ENCODE results near the gene RPS5.

Gene RPS5

GRCh38 chr19:58386576-58387337 is at the start of gene RPS5:
Gene RPS5 (plus strand): TSS chr19:58387269. CDS start chr19:58388138, 869 bp downstream.
- H3K79me2 ChIP-seq (ENCODE audit: low read length): peaks cover 30% of the 10 kb centered on the region
- H3K9me2 ChIP-seq (replicated peaks; ENCODE audit: insufficient read depth, low read length): no peaks in the 10 kb centered on the region
- H3K4me1 ChIP-seq (ENCODE audit: low read length): peaks cover 12% of the 10 kb centered on the region; the same call in 1 of the 2 replicates
- H3K4me2 ChIP-seq (ENCODE audit: low read depth, low read length): peak within 1 kb of the TSS; percentile 90
- peaks cover 3% of the 10 kb centered on the region; the same call in 1 of the 2 replicates for H3F3A ChIP-seq (ENCODE audit: insufficient read depth, low read length)
- H3K4me3 ChIP-seq (ENCODE audit: low read length): peak within 1 kb of the TSS; percentile 87
- TF ChIP-seq EZH2phosphoT487 (IDR thresholded peaks at IDR 0.05; ENCODE audit: low read length) (no peak), EZH2 (optimal IDR thresholded peaks at IDR 0.05; ENCODE audit: low read depth, low read length) (no peak)
- TF ChIP-seq, protein P1, sequence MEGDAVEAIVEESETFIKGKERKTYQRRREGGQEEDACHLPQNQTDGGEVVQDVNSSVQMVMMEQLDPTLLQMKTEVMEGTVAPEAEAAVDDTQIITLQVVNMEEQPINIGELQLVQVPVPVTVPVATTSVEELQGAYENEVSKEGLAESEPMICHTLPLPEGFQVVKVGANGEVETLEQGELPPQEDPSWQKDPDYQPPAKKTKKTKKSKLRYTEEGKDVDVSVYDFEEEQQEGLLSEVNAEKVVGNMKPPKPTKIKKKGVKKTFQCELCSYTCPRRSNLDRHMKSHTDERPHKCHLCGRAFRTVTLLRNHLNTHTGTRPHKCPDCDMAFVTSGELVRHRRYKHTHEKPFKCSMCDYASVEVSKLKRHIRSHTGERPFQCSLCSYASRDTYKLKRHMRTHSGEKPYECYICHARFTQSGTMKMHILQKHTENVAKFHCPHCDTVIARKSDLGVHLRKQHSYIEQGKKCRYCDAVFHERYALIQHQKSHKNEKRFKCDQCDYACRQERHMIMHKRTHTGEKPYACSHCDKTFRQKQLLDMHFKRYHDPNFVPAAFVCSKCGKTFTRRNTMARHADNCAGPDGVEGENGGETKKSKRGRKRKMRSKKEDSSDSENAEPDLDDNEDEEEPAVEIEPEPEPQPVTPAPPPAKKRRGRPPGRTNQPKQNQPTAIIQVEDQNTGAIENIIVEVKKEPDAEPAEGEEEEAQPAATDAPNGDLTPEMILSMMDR (IDR thresholded peaks at IDR 0.05; ENCODE audit: low read length): no peak
- H2AFZ ChIP-seq (ENCODE audit: low read length): peak within 1 kb of the TSS; percentile 74
- peak; percentile 98 for DNase-seq
- peak within 1 kb of the TSS; percentile 84 for H3K9ac ChIP-seq (ENCODE audit: low read length)
- H4K20me1 ChIP-seq (ENCODE audit: insufficient read depth, low read length): no peaks in the 10 kb centered on the region
- H3K27me3 ChIP-seq (replicated peaks; ENCODE audit: insufficient read depth, low read length): no peaks in the 10 kb centered on the region
- peaks cover 10% of the 10 kb centered on the region; the same call in 1 of the 2 replicates for H3K36me3 ChIP-seq (replicated peaks; ENCODE audit: insufficient read depth, low read length)
- peak within 1 kb of the TSS; percentile 83; the same call in 1 of the 2 replicates for H3K27ac ChIP-seq (ENCODE audit: low read length)
- no peaks in the 10 kb centered on the region for H3K9me3 ChIP-seq (replicated peaks; ENCODE audit: insufficient read depth, low read length)

GRCh38 chr19:58338336-58338735 is 48.7 kb upstream of the RPS5 start:
- Histone ChIP-seq H3K79me2 (ENCODE audit: low read length) (no peaks in the 10 kb centered on the region), H2AFZ (ENCODE audit: low read length) (no peak overlapping the region), H3K27me3 (replicated peaks; ENCODE audit: insufficient read depth, low read length) (no peaks in the 10 kb centered on the region), H3K4me1 (ENCODE audit: low read length) (no peaks in the 10 kb centered on the region), H3K4me3 (ENCODE audit: low read length) (no peak overlapping the region), H3K36me3 (replicated peaks; ENCODE audit: insufficient read depth, low read length) (0 out of 2 replicates have a peak, but pooled peaks cover 5% of the 10 kb centered on the region), H3K9me3 (replicated peaks; ENCODE audit: insufficient read depth, low read length) (no peaks in the 10 kb centered on the region), H4K20me1 (ENCODE audit: insufficient read depth, low read length) (no peaks in the 10 kb centered on the region), H3K9ac (ENCODE audit: low read length) (no peak overlapping the region), H3F3A (ENCODE audit: insufficient read depth, low read length) (no peaks in the 10 kb centered on the region), H3K9me2 (replicated peaks; ENCODE audit: insufficient read depth, low read length) (no peaks in the 10 kb centered on the region), H3K4me2 (ENCODE audit: low read depth, low read length) (no peak overlapping the region), H3K27ac (ENCODE audit: low read length) (no peak overlapping the region)
- TF ChIP-seq, protein P1 (IDR thresholded peaks at IDR 0.05; ENCODE audit: low read length): no peak
- TF ChIP-seq EZH2phosphoT487 (IDR thresholded peaks at IDR 0.05; ENCODE audit: low read length) (no peak), EZH2 (optimal IDR thresholded peaks at IDR 0.05; ENCODE audit: low read depth, low read length) (no peak)
- DNase-seq: no peak

- Histone ChIP-seq H3K4me2 (ENCODE audit: low read depth, low read length) (no peak overlapping the region), H3K9ac (ENCODE audit: low read length) (no peak overlapping the region), H3K4me1 (ENCODE audit: low read length) (no peaks in the 10 kb centered on the region), H2AFZ (ENCODE audit: low read length) (no peak overlapping the region), H3K9me3 (replicated peaks; ENCODE audit: insufficient read depth, low read length) (no peaks in the 10 kb centered on the region), H3K27me3 (replicated peaks; ENCODE audit: insufficient read depth, low read length) (no peaks in the 10 kb centered on the region), H4K20me1 (ENCODE audit: insufficient read depth, low read length) (no peaks in the 10 kb centered on the region), H3F3A (ENCODE audit: insufficient read depth, low read length) (no peaks in the 10 kb centered on the region), H3K9me2 (replicated peaks; ENCODE audit: insufficient read depth, low read length) (no peaks in the 10 kb centered on the region), H3K36me3 (replicated peaks; ENCODE audit: insufficient read depth, low read length) (0 out of 2 replicates have a peak, but pooled peaks cover 5% of the 10 kb centered on the region), H3K79me2 (ENCODE audit: low read length) (no peaks in the 10 kb centered on the region), H3K4me3 (ENCODE audit: low read length) (no peak overlapping the region), H3K27ac (ENCODE audit: low read length) (no peak overlapping the region)
- TF ChIP-seq EZH2phosphoT487 (IDR thresholded peaks at IDR 0.05; ENCODE audit: low read length) (no peak), EZH2 (optimal IDR thresholded peaks at IDR 0.05; ENCODE audit: low read depth, low read length) (no peak)
- TF ChIP-seq, protein P1 (IDR thresholded peaks at IDR 0.05; ENCODE audit: low read length): no peak
- no peak for DNase-seq
Observed at GRCh38 chr19:58338825-58339558, 48.1 kb upstream of the RPS5 start.
